K562 (cell line): ENCODE measurements around the gene HMGN2. TPM values are rescaled to one million over a fixed set of nuclear protein-coding genes. Genes with fewer than 3 reads are reported as not detected.
A peak's percentile ranks its signal among the peaks of the same experiment; 100 is the strongest.

Source experiments
- CEBPG ChIP-seq, 3 experiments: fragments of 200-800 bp in 1 of 3; sonication (Bioruptor generic) in 1 of 3; sonication (generic) in 1 of 3; formaldehyde crosslinking in 1 of 3; IDR thresholded peaks in 2 of 3; conservative IDR thresholded peaks in 1 of 3; 2 replicates each; pipeline versions ENCODE4 v1.6.1 to v1.8.0; 2016 to 2022; ENCODE audit warnings: missing compliant biosample characterization in 2 of 3, missing genetic modification characterization in 2 of 3, mild to moderate bottlenecking in 1 of 3, missing genetic modification reagents in 1 of 3
- CHD2 ChIP-seq: IDR thresholded peaks from 2 replicates; pipeline ENCODE4 v1.6.1; 2011; ENCODE audit warnings: low read depth, low read length
- ELF1 ChIP-seq: fragments of 200-800 bp; sonication (Bioruptor generic); IDR thresholded peaks from 2 replicates; pipeline ENCODE4 v1.6.1; 2016; ENCODE audit warnings: missing genetic modification characterization, missing compliant biosample characterization
- GATAD2B ChIP-seq: fragments of 450-650 bp; IDR thresholded peaks from 2 replicates; pipeline ENCODE4 v1.6.1; 2017; ENCODE audit warnings: mild to moderate bottlenecking, borderline replicate concordance
- HLTF ChIP-seq: fragments of 450-650 bp; IDR thresholded peaks from 2 replicates; pipeline ENCODE4 v1.6.1; 2016
- JUND ChIP-seq, 2 experiments: IDR thresholded peaks; 2 replicates in 1 of 2; 3 replicates in 1 of 2; pipeline ENCODE4 v1.6.1; 2011; ENCODE audit warnings: borderline replicate concordance in 2 of 2, low read depth in 2 of 2, low read length in 2 of 2, improper control_type of control experiment in 1 of 2, missing biosample characterization in 1 of 2, missing genetic modification characterization in 1 of 2, missing genetic modification reagents in 1 of 2
- KLF10 ChIP-seq: fragments of 250-450 bp; sonication (Bioruptor Pico); IDR thresholded peaks from 2 replicates; pipeline ENCODE4 v1.6.1; 2021; ENCODE audit warnings: matching md5 sums
- NCOA2 ChIP-seq, 2 experiments: fragments of 450-650 bp; IDR thresholded peaks; 2 replicates each; pipeline ENCODE4 v1.6.1; 2018; ENCODE audit warnings: mild to moderate bottlenecking in 2 of 2, moderate library complexity in 1 of 2; ENCODE audit not compliant: partially characterized antibody in 2 of 2
- POLR2H ChIP-seq: IDR thresholded peaks from 2 replicates; pipeline ENCODE4 v1.6.1; 2016; ENCODE audit warnings: missing genetic modification characterization, low read depth, mild to moderate bottlenecking, control low read depth, missing compliant biosample characterization, moderate library complexity
- PRPF4 ChIP-seq: fragments of 200-400 bp; formaldehyde crosslinking; IDR thresholded peaks from one replicate; pipeline ENCODE4 v1.6.1; 2017; ENCODE audit warnings: low read length, low read depth, mild to moderate bottlenecking; ENCODE audit not compliant: insufficient read depth, poor library complexity, severe bottlenecking
- RBM22 ChIP-seq: fragments of 200-400 bp; formaldehyde crosslinking; IDR thresholded peaks from 2 replicates; pipeline ENCODE4 v1.6.1; 2018; ENCODE audit warnings: low read length, low read depth; ENCODE audit not compliant: poor library complexity, severe bottlenecking
- TAF9B ChIP-seq: fragments of 450-650 bp; IDR thresholded peaks from 2 replicates; pipeline ENCODE4 v1.6.1; 2018; ENCODE audit warnings: mild to moderate bottlenecking; ENCODE audit not compliant: partially characterized antibody
- ZBTB17 ChIP-seq: fragments of 450-650 bp; formaldehyde crosslinking; IDR thresholded peaks from 2 replicates; pipeline ENCODE4 v1.4.0; 2020; ENCODE audit warnings: mild to moderate bottlenecking
- ZBTB7A ChIP-seq: IDR thresholded peaks from 2 replicates; pipeline ENCODE4 v1.6.1; 2011; ENCODE audit warnings: low read depth, mild to moderate bottlenecking, low read length, moderate library complexity, borderline replicate concordance; ENCODE audit not compliant: control insufficient read depth
- ZBTB9 ChIP-seq: fragments of 450-650 bp; formaldehyde crosslinking; IDR thresholded peaks from 2 replicates; pipeline ENCODE4 v1.4.0; 2020; ENCODE audit warnings: mild to moderate bottlenecking, moderate library complexity
- ZNF133 ChIP-seq: fragments of 250-450 bp; sonication (Bioruptor Pico); IDR thresholded peaks from 2 replicates; pipeline ENCODE4 v1.4.0; 2020; ENCODE audit warnings: mild to moderate bottlenecking
- ZNF134 ChIP-seq: fragments of 250-450 bp; sonication (Bioruptor Pico); conservative IDR thresholded peaks from 2 replicates; pipeline ENCODE4 v1.4.0; 2020
- ZNF282 ChIP-seq: sonication (generic); formaldehyde crosslinking; IDR thresholded peaks from 2 replicates; pipeline ENCODE4 v1.8.1; 2023; ENCODE audit warnings: missing genetic modification reagents
- polyA plus RNA-seq, 8 experiments: library from polyadenylated mRNA; depleted of rRNA in 4 of 8; stranded (reverse) in 5 of 8; unstranded in 3 of 8; fragments of >200 nt; fragmentation: Nextera tagmentation in 2 of 8; fragmentation: Illumina TruSeq in 1 of 8; extraction: Ambion mirVana in 2 of 8; extraction: Trizol in 1 of 8; gene quantifications; 2 replicates each; pipeline versions ENCODE4 v1.2.1 to v1.2.3, GENCODE V29; 2011 to 2014; ENCODE audit warnings: inconsistent platforms in 1 of 8, missing spikeins in 1 of 8
- total RNA-seq, 7 experiments: library from RNA; depleted of rRNA in 6 of 7; stranded (reverse); fragments of >200 nt in 6 of 7; fragmentation: Illumina TruSeq in 2 of 7; extraction: Trizol in 2 of 7; gene quantifications; 2 replicates each; pipeline versions ENCODE4 v1.2.1 to v1.2.3, GENCODE V29; 2011 to 2021; ENCODE audit warnings: low replicate concordance in 1 of 7
- TF ChIP-seq, protein P1 (sequence below): sonication (generic); IDR thresholded peaks from 2 replicates; pipeline ENCODE4 v1.6.1; 2016
- TF ChIP-seq, protein P2 (sequence below), 2 experiments: fragments of 450-650 bp in 1 of 2; IDR thresholded peaks; 2 replicates each; pipeline ENCODE4 v1.6.1; 2011 to 2017; ENCODE audit warnings: low read depth in 2 of 2, antibody characterized with exemption in 1 of 2, borderline replicate concordance in 1 of 2, low read length in 1 of 2, mild to moderate bottlenecking in 1 of 2, mixed read lengths in 1 of 2; ENCODE audit not compliant: control insufficient read depth in 1 of 2

Gene HMGN2
- total and polyA plus RNA-seq, 9 of the 15 experiments (the other 6 are each of a cell fraction or from before 2014, with no cell fraction given) = 370 to 1,354 (median 965) TPM

GRCh38 chr1:26472901-26473845, 933 bp downstream of the HMGN2 start (continued):
- peak; percentile 71 for TF ChIP-seq CEBPG (CRISPR knock-in tag; IDR thresholded peaks at IDR 0.05)
- peak in 1 of 2 experiments; percentile 75; a peak in 2 of 4 replicates for TF ChIP-seq CEBPG (tag; conservative IDR thresholded peaks at IDR 0.05 in 1 of 2, IDR thresholded peaks at IDR 0.05 in 1 of 2)
- TF ChIP-seq HLTF = no peak
- TF ChIP-seq TAF9B = no peak
- TF ChIP-seq PRPF4 = peak; percentile 62
- TF ChIP-seq ZNF282 (CRISPR knock-in tag) = no peak
- TF ChIP-seq ELF1 = 0 out of 2 replicates have a peak, but pooled peaks have one; percentile 31
- peak; percentile 38; the same call in 1 of the 2 replicates for TF ChIP-seq ZBTB7A
- no peak for TF ChIP-seq ZNF134 (CRISPR knock-in tag)
- 0 out of 2 replicates have a peak, but pooled peaks have one; percentile 45 for TF ChIP-seq CHD2
- peak; percentile 97 for TF ChIP-seq RBM22
- TF ChIP-seq ZNF133 (CRISPR knock-in tag) = no peak
- TF ChIP-seq GATAD2B = 0 out of 2 replicates have a peak, but pooled peaks have one; percentile 7
- TF ChIP-seq JUND (IDR thresholded peaks at IDR 0.05; ENCODE audit: borderline replicate concordance, low read depth, low read length) = peak; percentile 46; the same call in 1 of the 2 replicates
- no peak; the same call in 2 of the 3 replicates for TF ChIP-seq JUND (tag; IDR thresholded peaks at IDR 0.05; ENCODE audit: borderline replicate concordance, low read depth, low read length)
- TF ChIP-seq ZBTB9 (CRISPR knock-in tag) = peak; percentile 44; the same call in 1 of the 2 replicates
- TF ChIP-seq, protein P1, sequence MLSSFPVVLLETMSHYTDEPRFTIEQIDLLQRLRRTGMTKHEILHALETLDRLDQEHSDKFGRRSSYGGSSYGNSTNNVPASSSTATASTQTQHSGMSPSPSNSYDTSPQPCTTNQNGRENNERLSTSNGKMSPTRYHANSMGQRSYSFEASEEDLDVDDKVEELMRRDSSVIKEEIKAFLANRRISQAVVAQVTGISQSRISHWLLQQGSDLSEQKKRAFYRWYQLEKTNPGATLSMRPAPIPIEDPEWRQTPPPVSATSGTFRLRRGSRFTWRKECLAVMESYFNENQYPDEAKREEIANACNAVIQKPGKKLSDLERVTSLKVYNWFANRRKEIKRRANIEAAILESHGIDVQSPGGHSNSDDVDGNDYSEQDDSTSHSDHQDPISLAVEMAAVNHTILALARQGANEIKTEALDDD = no peak
- TF ChIP-seq, protein P2, sequence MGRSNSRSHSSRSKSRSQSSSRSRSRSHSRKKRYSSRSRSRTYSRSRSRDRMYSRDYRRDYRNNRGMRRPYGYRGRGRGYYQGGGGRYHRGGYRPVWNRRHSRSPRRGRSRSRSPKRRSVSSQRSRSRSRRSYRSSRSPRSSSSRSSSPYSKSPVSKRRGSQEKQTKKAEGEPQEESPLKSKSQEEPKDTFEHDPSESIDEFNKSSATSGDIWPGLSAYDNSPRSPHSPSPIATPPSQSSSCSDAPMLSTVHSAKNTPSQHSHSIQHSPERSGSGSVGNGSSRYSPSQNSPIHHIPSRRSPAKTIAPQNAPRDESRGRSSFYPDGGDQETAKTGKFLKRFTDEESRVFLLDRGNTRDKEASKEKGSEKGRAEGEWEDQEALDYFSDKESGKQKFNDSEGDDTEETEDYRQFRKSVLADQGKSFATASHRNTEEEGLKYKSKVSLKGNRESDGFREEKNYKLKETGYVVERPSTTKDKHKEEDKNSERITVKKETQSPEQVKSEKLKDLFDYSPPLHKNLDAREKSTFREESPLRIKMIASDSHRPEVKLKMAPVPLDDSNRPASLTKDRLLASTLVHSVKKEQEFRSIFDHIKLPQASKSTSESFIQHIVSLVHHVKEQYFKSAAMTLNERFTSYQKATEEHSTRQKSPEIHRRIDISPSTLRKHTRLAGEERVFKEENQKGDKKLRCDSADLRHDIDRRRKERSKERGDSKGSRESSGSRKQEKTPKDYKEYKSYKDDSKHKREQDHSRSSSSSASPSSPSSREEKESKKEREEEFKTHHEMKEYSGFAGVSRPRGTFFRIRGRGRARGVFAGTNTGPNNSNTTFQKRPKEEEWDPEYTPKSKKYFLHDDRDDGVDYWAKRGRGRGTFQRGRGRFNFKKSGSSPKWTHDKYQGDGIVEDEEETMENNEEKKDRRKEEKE (IDR thresholded peaks at IDR 0.05; ENCODE audit: borderline replicate concordance in 1 of 2, control insufficient read depth in 1 of 2, low read depth in 2 of 2, low read length in 1 of 2) = no peak
- no peak for TF ChIP-seq NCOA2 (IDR thresholded peaks at IDR 0.05; ENCODE audit: partially characterized antibody in 2 of 2)
- peak; percentile 93 for TF ChIP-seq ZBTB17
- TF ChIP-seq KLF10 (CRISPR knock-in tag) = no peak
- peak; percentile 86 for TF ChIP-seq POLR2H (tag)
